Epithelial cell of proximal tubule (primary cell): Measurements from ENCODE around the gene RSPRY1. TPM values are rescaled to one million over a fixed set of nuclear protein-coding genes. Genes with fewer than 3 reads are reported as not detected.

Source experiments
- DNase-seq: peaks from one replicate; pipeline ENCODE4 v3.0.0-alpha.2; 2011; ENCODE audit warnings: low read depth
- H3K4me3 ChIP-seq: 2 replicates; pipeline ENCODE4 v1.5.1; 2011; ENCODE audit warnings: low read depth, mild to moderate bottlenecking, low read length
- total RNA-seq: library from RNA; depleted of rRNA; stranded (reverse); fragments of >200 nt; gene quantifications from 2 replicates; pipeline ENCODE4 v1.2.3, GENCODE V29; 2015
- TF ChIP-seq, protein P1 (sequence below): conservative IDR thresholded peaks from 2 replicates; pipeline ENCODE4 v1.5.1; 2012; ENCODE audit warnings: low read depth, mild to moderate bottlenecking, low read length

Gene RSPRY1
- total RNA-seq, 1 donor from 2014 or later, result 28.6 TPM

DNA sequence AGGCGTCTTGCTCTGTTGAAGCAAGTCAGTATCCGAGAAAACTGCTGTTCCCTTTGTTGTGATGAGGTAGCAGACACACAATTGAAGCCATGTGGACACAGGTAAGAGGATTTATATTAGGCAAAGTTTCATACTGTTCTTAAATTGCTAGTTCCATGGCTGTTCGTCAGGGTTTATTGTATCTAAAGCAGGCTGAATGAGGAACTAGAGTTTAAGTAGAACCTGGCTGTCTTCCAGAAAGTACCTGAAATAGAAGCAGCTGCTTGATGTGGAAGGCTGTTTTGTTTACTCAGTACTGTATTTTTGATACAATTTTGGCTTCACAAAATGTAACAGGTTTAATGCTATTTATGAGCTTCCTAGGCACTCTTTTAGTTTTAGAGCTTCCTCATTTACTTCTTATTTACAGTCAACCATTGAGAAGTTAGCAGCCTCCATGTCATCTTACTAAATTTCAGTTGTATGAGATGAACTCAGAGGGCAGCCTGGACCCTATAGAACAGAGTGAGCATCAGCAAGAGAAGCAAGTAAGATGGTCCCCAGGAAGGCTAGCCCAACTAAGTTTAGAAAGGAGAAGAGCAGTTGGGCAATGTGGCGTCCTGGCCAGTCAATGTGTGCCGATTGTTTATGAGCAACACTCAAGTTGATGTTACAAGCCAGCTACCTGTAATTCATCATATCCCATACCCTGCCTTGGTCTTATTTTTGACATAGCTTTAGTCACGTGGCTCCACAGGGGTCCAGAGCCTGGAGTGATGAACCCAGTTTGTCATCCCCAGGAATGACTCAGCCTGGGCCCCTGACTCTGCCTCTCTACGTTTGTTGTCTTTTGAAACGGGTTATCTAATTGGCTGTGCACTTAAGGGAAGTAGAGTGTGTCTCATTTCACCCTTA is 49.2 kb downstream of the RSPRY1 start:
- DNase-seq, result no peak
- H3K4me3 ChIP-seq, result no peak overlapping the region
- TF ChIP-seq, protein P1, sequence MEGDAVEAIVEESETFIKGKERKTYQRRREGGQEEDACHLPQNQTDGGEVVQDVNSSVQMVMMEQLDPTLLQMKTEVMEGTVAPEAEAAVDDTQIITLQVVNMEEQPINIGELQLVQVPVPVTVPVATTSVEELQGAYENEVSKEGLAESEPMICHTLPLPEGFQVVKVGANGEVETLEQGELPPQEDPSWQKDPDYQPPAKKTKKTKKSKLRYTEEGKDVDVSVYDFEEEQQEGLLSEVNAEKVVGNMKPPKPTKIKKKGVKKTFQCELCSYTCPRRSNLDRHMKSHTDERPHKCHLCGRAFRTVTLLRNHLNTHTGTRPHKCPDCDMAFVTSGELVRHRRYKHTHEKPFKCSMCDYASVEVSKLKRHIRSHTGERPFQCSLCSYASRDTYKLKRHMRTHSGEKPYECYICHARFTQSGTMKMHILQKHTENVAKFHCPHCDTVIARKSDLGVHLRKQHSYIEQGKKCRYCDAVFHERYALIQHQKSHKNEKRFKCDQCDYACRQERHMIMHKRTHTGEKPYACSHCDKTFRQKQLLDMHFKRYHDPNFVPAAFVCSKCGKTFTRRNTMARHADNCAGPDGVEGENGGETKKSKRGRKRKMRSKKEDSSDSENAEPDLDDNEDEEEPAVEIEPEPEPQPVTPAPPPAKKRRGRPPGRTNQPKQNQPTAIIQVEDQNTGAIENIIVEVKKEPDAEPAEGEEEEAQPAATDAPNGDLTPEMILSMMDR, result no peak

DNA sequence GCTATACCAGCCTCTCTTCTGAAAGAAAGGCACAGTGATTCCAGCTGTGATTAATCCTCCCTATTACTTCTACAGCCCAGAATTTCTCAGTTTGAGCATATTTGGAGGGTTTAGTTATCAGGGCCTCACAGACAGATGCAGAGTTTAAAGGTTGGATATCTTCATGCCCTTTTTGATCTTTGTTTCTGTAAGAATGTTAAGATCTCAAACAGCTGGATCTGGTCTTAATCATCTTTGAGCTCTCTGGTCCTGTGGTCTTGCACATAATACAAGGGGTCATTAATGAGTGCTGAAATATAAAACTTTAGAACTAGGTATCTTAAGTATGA is 49.9 kb downstream of the RSPRY1 start:
- no peak for DNase-seq
- TF ChIP-seq, protein P1, result no peak
- H3K4me3 ChIP-seq, result no peak overlapping the region

DNA sequence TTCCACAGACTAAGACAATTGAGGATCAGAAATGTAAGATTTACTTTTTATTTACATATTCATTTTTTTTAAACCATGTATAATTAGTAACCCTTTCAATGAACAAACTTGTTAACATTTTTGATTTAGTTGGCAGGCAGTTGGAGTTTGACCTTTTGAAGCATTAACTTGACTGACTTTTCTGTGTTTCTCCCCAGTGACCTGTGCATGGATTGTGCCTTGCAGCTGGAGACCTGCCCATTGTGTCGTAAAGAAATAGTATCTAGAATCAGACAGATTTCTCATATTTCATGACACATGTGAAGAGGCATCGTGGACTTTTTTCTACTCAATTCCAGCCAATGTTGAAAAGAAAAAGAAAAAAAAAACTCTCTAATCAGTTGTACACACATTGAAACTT is 52.6 kb downstream of the RSPRY1 start:
- DNase-seq, result no peak
- H3K4me3 ChIP-seq, result no peak overlapping the region
- TF ChIP-seq, protein P1, result no peak

DNA sequence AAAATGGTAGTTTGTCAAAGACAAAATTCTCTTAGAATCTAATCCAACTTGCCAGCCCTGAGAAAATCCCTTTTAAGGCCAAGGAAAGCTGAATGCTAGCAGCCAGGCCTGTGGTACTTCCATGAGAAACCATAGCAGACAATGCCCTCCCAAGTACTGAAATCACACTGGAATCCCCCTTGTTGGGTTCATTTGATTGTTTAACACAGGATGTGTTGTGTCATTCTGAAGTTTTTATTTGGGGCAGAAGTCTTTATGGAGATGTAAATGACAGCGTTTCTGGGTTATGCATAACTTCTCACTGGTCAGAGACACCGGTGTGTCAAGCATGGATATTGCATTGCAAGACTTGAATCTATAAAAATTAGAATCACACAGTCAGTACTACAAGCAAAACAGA is 53.0 kb downstream of the RSPRY1 start:
- TF ChIP-seq, protein P1, result no peak
- H3K4me3 ChIP-seq, result no peak overlapping the region
- DNase-seq, result no peak

DNA sequence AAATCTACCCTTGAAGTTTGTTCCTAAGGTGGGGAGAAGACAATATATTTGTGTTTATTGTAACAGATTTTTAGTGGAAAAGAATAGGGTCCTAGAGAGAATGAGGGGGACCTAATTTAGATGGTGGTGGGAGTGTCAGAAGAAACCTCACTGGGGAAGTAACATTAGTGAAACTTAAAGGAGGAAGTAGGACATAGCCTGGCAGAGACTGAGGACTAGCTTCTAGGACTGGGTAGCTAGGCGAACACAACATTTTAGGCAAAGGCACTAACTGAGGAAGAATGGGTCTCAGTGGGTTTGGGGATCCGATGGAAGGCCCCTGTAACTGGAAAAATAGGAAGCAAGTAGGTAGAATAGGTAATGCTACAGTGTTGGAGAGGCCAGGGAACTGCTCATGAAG is 54.7 kb downstream of the RSPRY1 start:
- no peak for DNase-seq
- TF ChIP-seq, protein P1, result no peak
- H3K4me3 ChIP-seq, result no peak overlapping the region

DNA sequence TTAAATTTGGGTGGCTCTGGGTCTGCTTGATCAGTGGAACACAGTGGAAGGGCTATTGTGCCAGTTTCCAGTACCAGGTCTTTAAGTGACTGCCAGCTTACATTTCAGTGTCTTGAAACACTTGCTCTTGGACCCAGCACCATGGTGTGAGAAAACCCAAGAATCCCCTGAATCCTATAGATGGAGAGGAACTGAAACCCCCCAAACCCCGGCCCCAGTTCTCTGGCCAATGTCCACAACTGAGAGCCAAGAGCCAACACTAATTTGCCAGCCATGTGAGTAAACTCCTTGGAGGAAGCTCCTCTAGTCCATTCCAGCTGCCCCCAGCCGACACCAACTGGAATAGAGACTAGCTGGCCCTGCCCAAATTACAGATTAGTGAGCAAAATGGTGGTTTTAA is 56.5 kb downstream of the RSPRY1 start:
- no peak overlapping the region for H3K4me3 ChIP-seq
- DNase-seq, result no peak
- TF ChIP-seq, protein P1, result no peak

DNA sequence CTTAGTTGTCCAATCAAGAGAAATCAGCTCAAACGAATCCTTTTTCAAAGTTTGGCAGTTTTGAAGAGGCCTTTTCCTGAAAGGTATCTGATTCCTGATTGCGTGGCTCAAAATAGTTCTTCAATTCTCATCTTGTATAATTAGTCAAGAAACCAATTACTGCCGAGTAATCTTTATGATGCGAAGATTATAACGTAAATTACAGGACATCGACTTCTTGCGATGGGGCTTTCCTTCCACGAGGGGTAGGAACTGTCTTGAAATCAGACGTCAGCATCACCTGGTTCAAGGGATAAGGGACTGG is 58.3 kb downstream of the RSPRY1 start:
- no peak for DNase-seq
- TF ChIP-seq, protein P1, result no peak
- H3K4me3 ChIP-seq, result peak overlapping the region; percentile 51
